Loucy (cell line): Measurements from ENCODE around the gene POMT1.
"Not testable (repeated sequence)": the region's sequence is repeated elsewhere in the genome, so short reads cannot be mapped to it uniquely, and the experiment has no call there.

ENCODE experiments used
- H2AFZ ChIP-seq: fragments of 200-600 bp; sonication (generic); 2 replicates; pipeline ENCODE4 v1.6.0; 2016; ENCODE audit warnings: antibody characterized with exemption, mild to moderate bottlenecking, low read length, moderate library complexity
- H3F3A ChIP-seq: fragments of 200-600 bp; 2 replicates; pipeline ENCODE4 v1.6.0; 2016; ENCODE audit warnings: antibody characterized with exemption, low read depth, mild to moderate bottlenecking
- H3K27me3 ChIP-seq: fragments of 200-600 bp; sonication (generic); 2 replicates; pipeline ENCODE4 v1.6.1; 2014; ENCODE audit warnings: low read length, mild to moderate bottlenecking; ENCODE audit not compliant: insufficient read depth, poor library complexity, severe bottlenecking
- H3K36me3 ChIP-seq: fragments of 200-600 bp; sonication (generic); 2 replicates; pipeline ENCODE4 v1.6.1; 2016; ENCODE audit warnings: low read length; ENCODE audit not compliant: insufficient read depth
- H3K4me1 ChIP-seq: fragments of 200-600 bp; sonication (generic); 2 replicates; pipeline ENCODE4 v1.5.1; 2014; ENCODE audit warnings: low read length, mild to moderate bottlenecking; ENCODE audit not compliant: insufficient read depth, poor library complexity, severe bottlenecking
- H3K4me2 ChIP-seq: fragments of 200-600 bp; sonication (generic); 2 replicates; pipeline ENCODE4 v1.6.0; 2014; ENCODE audit warnings: antibody characterized with exemption, low read length, low read depth, mild to moderate bottlenecking; ENCODE audit not compliant: poor library complexity, severe bottlenecking
- H3K4me3 ChIP-seq: fragments of 200-600 bp; sonication (generic); 2 replicates; pipeline ENCODE4 v1.5.1; 2014; ENCODE audit warnings: low read length, mild to moderate bottlenecking, mixed read lengths; ENCODE audit not compliant: poor library complexity, severe bottlenecking
- H3K79me2 ChIP-seq: fragments of 200-600 bp; sonication (generic); 2 replicates; pipeline ENCODE4 v1.6.1; 2014; ENCODE audit warnings: low read length; ENCODE audit not compliant: insufficient read depth
- H3K9ac ChIP-seq: fragments of 200-600 bp; sonication (generic); 2 replicates; pipeline ENCODE4 v1.6.0; 2014; ENCODE audit warnings: mild to moderate bottlenecking, low read depth, low read length, moderate library complexity; ENCODE audit not compliant: poor library complexity, severe bottlenecking
- H3K9me2 ChIP-seq: fragments of 200-600 bp; sonication (generic); replicated peaks from 2 replicates; pipeline ENCODE4 v1.6.1; 2016; ENCODE audit warnings: low read depth, low read length, mixed read lengths
- H3K9me3 ChIP-seq: fragments of 200-600 bp; sonication (generic); 2 replicates; pipeline ENCODE4 v1.6.1; 2014; ENCODE audit warnings: mild to moderate bottlenecking, antibody characterized with exemption, low read length, low read depth; ENCODE audit not compliant: insufficient read depth
- H4K20me1 ChIP-seq: fragments of 200-600 bp; sonication (generic); 2 replicates; pipeline ENCODE4 v1.6.0; 2014; ENCODE audit warnings: antibody characterized with exemption, low read length, mild to moderate bottlenecking; ENCODE audit not compliant: insufficient read depth, poor library complexity, severe bottlenecking
- EZH2phosphoT487 ChIP-seq: fragments of 200-600 bp; IDR thresholded peaks from 2 replicates; pipeline ENCODE4 v1.6.1; 2018; ENCODE audit warnings: antibody characterized with exemption, mild to moderate bottlenecking, moderate library complexity, borderline replicate concordance
- TF ChIP-seq, protein P1 (sequence below): fragments of 200-600 bp; sonication (generic); conservative IDR thresholded peaks from 2 replicates; pipeline ENCODE4 v1.5.1; 2014; ENCODE audit warnings: mild to moderate bottlenecking, antibody characterized with exemption, low read length

Gene POMT1, protein sequence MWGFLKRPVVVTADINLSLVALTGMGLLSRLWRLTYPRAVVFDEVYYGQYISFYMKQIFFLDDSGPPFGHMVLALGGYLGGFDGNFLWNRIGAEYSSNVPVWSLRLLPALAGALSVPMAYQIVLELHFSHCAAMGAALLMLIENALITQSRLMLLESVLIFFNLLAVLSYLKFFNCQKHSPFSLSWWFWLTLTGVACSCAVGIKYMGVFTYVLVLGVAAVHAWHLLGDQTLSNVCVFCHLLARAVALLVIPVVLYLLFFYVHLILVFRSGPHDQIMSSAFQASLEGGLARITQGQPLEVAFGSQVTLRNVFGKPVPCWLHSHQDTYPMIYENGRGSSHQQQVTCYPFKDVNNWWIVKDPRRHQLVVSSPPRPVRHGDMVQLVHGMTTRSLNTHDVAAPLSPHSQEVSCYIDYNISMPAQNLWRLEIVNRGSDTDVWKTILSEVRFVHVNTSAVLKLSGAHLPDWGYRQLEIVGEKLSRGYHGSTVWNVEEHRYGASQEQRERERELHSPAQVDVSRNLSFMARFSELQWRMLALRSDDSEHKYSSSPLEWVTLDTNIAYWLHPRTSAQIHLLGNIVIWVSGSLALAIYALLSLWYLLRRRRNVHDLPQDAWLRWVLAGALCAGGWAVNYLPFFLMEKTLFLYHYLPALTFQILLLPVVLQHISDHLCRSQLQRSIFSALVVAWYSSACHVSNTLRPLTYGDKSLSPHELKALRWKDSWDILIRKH

DNA sequence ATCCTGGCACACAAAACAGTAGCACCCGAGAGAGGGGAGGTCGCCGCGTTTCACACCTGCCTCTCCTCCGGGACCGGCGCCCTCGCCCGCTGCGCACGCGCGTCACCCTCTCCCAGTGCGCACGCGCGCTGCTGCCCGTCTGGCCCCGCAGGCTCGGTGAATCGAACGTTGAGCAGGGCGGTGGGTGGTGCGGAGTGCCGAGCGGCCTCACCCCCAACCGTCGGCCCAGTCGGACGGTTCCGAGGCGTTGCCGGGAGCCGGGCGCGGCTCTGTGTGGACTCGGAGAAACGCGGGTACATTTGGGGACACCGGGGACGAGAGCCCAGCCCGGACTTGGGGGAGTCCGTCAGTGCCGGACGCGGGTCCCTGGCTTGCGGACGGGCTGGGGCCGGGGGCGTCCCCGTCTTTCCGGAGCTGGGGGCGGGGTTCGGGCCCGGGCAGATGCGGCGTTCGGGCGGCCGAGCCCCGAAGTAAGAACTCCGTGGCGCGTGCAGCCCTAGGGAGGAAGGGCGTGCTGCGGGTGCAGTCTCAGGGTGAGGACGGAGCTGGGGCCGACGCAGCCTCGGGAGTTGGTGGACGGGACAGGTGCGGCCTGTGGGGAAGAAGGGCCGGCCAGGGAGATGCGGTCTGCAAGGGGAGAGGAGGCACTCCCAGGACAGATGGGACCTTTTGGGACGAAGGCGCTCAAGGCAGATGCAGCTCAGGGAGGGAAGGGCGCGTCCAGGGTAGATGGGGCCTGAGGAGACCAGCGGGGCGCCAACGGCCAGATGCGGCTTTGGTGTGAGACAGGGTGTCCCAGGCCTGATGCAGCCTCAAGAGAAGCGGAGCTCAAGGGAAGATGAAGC, at the start of gene POMT1:
POMT1 (plus strand) TSS at position 138 of the 845 bp plus-strand sequence. CDS start 1,301 bp downstream, outside the sequence.
- H3K9me2 ChIP-seq, result no peaks in the 10 kb centered on the region
- H4K20me1 ChIP-seq, result peaks cover 5% of the 10 kb centered on the region
- H3K79me2 ChIP-seq, result peaks cover 21% of the 10 kb centered on the region
- no peaks in the 10 kb centered on the region for H3K9me3 ChIP-seq
- H3K4me1 ChIP-seq, result peaks cover 14% of the 10 kb centered on the region
- H3K36me3 ChIP-seq, result peaks cover 26% of the 10 kb centered on the region; the same call in 1 of the 2 replicates
- TF ChIP-seq, protein P1, sequence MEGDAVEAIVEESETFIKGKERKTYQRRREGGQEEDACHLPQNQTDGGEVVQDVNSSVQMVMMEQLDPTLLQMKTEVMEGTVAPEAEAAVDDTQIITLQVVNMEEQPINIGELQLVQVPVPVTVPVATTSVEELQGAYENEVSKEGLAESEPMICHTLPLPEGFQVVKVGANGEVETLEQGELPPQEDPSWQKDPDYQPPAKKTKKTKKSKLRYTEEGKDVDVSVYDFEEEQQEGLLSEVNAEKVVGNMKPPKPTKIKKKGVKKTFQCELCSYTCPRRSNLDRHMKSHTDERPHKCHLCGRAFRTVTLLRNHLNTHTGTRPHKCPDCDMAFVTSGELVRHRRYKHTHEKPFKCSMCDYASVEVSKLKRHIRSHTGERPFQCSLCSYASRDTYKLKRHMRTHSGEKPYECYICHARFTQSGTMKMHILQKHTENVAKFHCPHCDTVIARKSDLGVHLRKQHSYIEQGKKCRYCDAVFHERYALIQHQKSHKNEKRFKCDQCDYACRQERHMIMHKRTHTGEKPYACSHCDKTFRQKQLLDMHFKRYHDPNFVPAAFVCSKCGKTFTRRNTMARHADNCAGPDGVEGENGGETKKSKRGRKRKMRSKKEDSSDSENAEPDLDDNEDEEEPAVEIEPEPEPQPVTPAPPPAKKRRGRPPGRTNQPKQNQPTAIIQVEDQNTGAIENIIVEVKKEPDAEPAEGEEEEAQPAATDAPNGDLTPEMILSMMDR, result no peak
- TF ChIP-seq EZH2phosphoT487, result no peak
- H3K4me2 ChIP-seq, result peak within 1 kb of the TSS; percentile 94
- no peaks in the 10 kb centered on the region for H3F3A ChIP-seq
- no peaks in the 10 kb centered on the region for H3K27me3 ChIP-seq
- H3K9ac ChIP-seq, result peak within 1 kb of the TSS; percentile 91
- H3K4me3 ChIP-seq, result peak within 1 kb of the TSS; percentile 93
- peak within 1 kb of the TSS; percentile 98 for H2AFZ ChIP-seq

DNA sequence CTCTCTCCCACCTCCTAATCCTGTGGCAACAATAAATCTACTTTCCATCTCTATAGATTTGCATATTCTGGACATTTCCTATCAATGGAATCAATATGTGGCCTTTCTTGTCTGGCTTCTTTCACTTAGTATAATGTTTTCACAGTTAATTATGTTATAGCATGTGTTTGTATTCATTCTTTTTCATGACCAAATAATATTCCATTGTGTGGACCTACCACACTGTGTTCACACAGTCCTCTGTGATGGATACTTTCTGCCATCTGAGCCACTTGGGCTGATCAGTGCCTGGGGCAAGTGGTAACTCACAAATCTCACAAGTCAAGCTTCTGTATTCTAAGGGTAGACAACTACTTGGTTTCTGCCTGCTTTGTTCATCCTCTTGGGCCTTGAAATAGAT, 48.7 kb upstream of the POMT1 start:
- H3K9ac ChIP-seq, result no peak overlapping the region

DNA sequence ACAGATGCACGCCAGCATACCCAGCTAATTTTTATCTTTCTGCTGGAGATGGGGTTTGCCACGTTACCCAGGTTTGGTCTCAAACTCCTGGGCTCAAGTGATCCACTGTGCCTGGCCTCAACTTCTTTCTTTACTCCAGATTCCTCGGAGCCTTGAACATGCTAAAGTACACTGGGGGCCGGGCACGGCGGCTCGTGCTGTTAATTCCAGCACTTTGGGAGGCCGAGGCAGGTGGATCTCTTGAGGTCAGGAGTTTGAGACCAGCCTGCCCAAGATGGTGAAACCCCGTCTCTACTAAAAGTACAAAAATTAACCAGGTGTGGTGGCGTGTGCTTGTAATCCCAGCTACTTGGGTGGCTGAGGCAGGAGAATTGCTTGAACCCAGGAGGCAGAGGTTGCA, 47.1 kb upstream of the POMT1 start:
- not testable (repeated sequence) for H3K4me2 ChIP-seq, H3K4me3 ChIP-seq, H3K9ac ChIP-seq, H2AFZ ChIP-seq, H3F3A ChIP-seq, H3K27me3 ChIP-seq, H3K9me2 ChIP-seq, H3K9me3 ChIP-seq, H3K4me1 ChIP-seq
- peaks cover 24% of the 10 kb centered on the region for H4K20me1 ChIP-seq
- peaks cover 94% of the 10 kb centered on the region for H3K36me3 ChIP-seq
- H3K79me2 ChIP-seq, result peaks cover 30% of the 10 kb centered on the region

More for the DNA sequence above, 48.7 kb upstream of the POMT1 start:
- Histone ChIP-seq H3K9me3 (no peaks in the 10 kb centered on the region), H3K9me2 (no peaks in the 10 kb centered on the region), H3K4me3 (no peak overlapping the region), H3K36me3 (peaks cover 94% of the 10 kb centered on the region), H3K4me2 (no peak overlapping the region), H2AFZ (no peak overlapping the region), H3F3A (no peaks in the 10 kb centered on the region), H4K20me1 (peaks cover 27% of the 10 kb centered on the region), H3K79me2 (peaks cover 30% of the 10 kb centered on the region), H3K4me1 (no peaks in the 10 kb centered on the region), H3K27me3 (no peaks in the 10 kb centered on the region)
- TF ChIP-seq, protein P1, result no peak
- TF ChIP-seq EZH2phosphoT487, result no peak
